Measurements from ENCODE around the gene AGXT2.

DNA sequence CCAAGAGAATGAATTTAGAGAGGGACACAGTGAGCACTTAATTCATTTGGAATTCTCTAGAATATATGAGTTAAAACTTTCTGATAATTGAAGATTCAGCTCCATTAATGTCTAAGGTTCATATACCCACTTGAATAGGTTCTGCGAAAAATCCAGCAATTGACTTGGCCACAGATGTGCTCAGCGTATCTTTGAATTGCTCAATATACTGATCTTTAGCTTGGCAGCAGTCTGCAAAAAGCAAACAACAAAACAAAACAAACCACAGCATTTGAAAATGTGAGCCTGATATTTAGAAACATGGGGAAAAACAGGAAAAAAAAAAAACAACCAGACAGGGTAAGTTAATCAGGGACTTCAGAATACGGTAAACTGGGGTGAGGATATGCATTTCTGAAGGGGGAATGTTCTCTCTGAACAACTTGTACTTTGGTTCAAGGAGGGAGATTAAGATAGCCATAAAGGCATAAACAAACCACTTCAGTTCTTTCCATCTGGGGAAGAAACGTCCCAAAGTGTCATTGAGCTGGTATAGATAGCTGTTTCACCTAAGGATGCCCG, 21.4 kb downstream of the AGXT2 start:
- TF ChIP-seq, protein P1, sequence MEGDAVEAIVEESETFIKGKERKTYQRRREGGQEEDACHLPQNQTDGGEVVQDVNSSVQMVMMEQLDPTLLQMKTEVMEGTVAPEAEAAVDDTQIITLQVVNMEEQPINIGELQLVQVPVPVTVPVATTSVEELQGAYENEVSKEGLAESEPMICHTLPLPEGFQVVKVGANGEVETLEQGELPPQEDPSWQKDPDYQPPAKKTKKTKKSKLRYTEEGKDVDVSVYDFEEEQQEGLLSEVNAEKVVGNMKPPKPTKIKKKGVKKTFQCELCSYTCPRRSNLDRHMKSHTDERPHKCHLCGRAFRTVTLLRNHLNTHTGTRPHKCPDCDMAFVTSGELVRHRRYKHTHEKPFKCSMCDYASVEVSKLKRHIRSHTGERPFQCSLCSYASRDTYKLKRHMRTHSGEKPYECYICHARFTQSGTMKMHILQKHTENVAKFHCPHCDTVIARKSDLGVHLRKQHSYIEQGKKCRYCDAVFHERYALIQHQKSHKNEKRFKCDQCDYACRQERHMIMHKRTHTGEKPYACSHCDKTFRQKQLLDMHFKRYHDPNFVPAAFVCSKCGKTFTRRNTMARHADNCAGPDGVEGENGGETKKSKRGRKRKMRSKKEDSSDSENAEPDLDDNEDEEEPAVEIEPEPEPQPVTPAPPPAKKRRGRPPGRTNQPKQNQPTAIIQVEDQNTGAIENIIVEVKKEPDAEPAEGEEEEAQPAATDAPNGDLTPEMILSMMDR (IDR thresholded peaks at IDR 0.05), result no peak
- no peak for TF ChIP-seq EP300 (IDR thresholded peaks at IDR 0.05)

Data from stomach (tissue), 4 donors.